Nephron (organoid): ENCODE results near the gene RASD1.

ENCODE experiments used
- H3K27ac Mint-ChIP-seq, 3 experiments: 2 replicates each; pipeline ENCODE4 v1.8.0; 2020; ENCODE audit warnings: mixed read lengths in 3 of 3, mild to moderate bottlenecking in 2 of 3, moderate library complexity in 1 of 3
- H3K27me3 Mint-ChIP-seq: 2 replicates; pipeline ENCODE4 v1.8.0; 2021; ENCODE audit warnings: low read depth, mild to moderate bottlenecking, moderate library complexity, mixed read lengths
- H3K36me3 Mint-ChIP-seq: 2 replicates; pipeline ENCODE4 v1.8.0; 2020; ENCODE audit warnings: low read depth, mixed read lengths
- H3K4me1 Mint-ChIP-seq: 2 replicates; pipeline ENCODE4 v1.8.0; 2020; ENCODE audit warnings: mixed read lengths
- H3K4me3 Mint-ChIP-seq, 3 experiments: 2 replicates each; pipeline ENCODE4 v1.8.0; 2020; ENCODE audit warnings: mild to moderate bottlenecking in 3 of 3, mixed read lengths in 3 of 3, moderate library complexity in 2 of 3
- H3K9me3 Mint-ChIP-seq: 2 replicates; pipeline ENCODE4 v1.8.0; 2020; ENCODE audit warnings: mixed read lengths
- TF ChIP-seq, protein P1 (sequence below), 3 experiments: fragments of 200-600 bp; sonication (generic); IDR thresholded peaks; one replicate each; pipeline ENCODE4 v1.5.0; 2021; ENCODE audit warnings: antibody characterized with exemption in 3 of 3; ENCODE audit not compliant: unreplicated experiment in 3 of 3

Gene RASD1

DNA sequence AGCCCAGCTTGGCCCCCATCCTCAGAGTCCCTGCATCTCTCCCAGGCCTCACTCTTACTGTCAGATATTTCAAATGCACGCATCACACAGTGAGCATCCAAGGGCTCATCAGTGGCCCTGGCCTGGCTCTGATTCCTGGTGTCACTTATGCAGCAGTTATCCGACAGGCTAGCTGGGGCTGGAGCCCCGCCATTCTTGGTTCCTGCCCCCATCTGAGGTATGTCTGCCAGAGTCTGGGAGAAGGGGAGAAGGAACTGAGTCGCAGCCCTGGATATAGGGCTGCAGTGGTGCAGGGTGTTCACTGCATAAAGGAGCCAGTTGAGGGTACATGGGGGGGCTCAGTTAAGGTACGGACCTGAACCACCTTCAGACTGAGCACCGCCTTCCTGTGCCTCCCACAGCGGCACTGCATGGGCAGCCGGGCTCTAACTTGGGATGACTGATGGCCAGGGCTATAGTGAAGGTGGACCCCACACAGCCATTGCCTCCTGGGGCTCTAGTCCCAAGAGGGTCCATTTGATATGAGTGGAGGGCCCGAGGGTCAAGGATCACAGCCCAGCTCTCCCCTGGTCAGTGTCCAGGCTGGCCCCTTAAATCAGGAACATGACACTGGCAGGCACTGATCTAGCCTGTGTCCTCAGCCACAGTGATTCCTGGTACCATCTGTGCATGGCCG, 1.8 kb upstream of the RASD1 start:
- Mint-ChIP-seq H3K36me3 (peaks cover 4% of the 10 kb centered on the region), H3K4me1 (peaks cover 19% of the 10 kb centered on the region), H3K27ac (no peak overlapping the region), H3K9me3 (no peaks in the 10 kb centered on the region), H3K27me3 (peaks cover 40% of the 10 kb centered on the region), H3K4me3 (peak overlapping the region; percentile 19 to 70 (median 67))
- TF ChIP-seq, protein P1, sequence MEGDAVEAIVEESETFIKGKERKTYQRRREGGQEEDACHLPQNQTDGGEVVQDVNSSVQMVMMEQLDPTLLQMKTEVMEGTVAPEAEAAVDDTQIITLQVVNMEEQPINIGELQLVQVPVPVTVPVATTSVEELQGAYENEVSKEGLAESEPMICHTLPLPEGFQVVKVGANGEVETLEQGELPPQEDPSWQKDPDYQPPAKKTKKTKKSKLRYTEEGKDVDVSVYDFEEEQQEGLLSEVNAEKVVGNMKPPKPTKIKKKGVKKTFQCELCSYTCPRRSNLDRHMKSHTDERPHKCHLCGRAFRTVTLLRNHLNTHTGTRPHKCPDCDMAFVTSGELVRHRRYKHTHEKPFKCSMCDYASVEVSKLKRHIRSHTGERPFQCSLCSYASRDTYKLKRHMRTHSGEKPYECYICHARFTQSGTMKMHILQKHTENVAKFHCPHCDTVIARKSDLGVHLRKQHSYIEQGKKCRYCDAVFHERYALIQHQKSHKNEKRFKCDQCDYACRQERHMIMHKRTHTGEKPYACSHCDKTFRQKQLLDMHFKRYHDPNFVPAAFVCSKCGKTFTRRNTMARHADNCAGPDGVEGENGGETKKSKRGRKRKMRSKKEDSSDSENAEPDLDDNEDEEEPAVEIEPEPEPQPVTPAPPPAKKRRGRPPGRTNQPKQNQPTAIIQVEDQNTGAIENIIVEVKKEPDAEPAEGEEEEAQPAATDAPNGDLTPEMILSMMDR (IDR thresholded peaks at IDR 0.05; ENCODE audit: unreplicated experiment in 3 of 3): no peak

DNA sequence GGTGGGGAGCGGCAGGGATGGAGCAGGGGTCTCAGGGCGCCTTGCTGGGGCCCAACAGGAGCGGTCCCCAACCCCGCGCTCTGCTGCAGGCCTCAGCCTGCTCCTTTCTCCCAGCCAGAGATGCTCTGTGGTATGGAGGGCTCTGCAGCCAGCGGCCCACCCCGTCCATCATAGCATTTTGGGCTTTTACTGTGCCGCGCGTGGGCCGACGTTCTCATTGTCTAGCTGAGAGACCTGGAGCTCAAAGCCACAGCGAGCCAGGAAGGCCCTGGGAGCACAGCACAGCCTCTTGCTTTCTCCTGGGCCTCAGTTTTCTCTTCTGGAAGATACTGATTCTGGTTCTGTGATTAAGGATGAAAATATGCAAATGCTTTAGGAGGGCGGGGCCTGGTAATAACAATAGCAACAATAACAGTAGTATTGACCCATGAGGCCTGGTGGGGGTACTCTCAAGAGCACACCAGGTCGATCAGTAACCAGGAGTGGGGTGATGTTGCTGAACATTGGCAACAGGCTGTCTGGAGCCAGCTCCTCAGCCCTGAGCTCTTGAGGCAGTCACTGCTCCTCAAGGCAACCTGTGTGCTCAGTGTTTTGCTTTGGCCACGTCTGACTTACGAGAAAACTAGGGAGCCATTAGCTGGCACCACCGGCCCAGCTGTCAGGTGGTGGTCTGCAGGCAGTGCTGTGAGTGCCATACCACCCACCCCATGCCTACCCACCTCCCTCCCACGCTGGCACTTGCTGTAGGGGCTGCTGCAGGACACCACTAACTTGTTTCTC, 1.1 kb upstream of the RASD1 start:
- peaks cover 40% of the 10 kb centered on the region for H3K27me3 Mint-ChIP-seq
- H3K9me3 Mint-ChIP-seq: no peaks in the 10 kb centered on the region
- H3K4me3 Mint-ChIP-seq: peak overlapping the region; percentile 41 to 70 (median 67)
- no peak overlapping the region for H3K27ac Mint-ChIP-seq
- H3K4me1 Mint-ChIP-seq: peaks cover 19% of the 10 kb centered on the region
- TF ChIP-seq, protein P1 (IDR thresholded peaks at IDR 0.05; ENCODE audit: unreplicated experiment in 3 of 3): no peak
- peaks cover 9% of the 10 kb centered on the region for H3K36me3 Mint-ChIP-seq

DNA sequence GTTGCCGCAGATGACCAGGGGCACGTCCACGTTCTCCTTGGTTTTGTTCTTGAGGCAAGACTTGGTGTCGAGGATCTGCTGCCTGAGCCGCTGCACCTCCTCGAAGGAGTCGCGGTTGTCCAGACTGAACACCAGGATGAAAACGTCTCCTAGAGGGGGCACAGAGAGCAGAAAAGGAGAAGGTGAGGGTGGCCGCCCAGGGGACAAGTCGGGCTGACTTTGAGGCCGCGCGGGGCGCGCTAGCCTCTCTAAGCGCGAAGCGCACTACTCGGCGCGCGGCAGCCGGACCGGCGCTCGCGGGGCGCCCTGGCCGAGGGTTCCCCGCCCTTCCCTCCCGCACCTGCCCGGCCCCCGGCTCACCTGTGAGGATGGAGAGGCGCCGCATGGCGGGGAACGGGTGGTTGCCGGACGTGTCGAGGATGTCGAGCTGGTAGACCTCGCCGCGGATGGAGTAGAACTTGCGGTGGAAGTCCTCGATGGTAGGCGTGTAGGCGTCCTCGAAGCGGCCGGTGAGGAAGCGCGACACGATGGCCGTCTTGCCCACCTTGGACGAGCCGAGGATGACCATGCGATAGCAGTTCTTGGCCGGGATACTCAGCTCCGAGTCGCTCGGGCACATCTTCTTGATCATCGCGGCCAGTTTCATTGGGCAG, 533 bp downstream of the RASD1 start:
- peak overlapping the region; percentile 85 to 88 (median 86) for H3K4me3 Mint-ChIP-seq
- no peaks in the 10 kb centered on the region for H3K9me3 Mint-ChIP-seq
- peaks cover 17% of the 10 kb centered on the region for H3K36me3 Mint-ChIP-seq
- TF ChIP-seq, protein P1 (IDR thresholded peaks at IDR 0.05; ENCODE audit: unreplicated experiment in 3 of 3): no peak
- H3K27ac Mint-ChIP-seq: peak overlapping the region in 1 of 3 experiments; percentile 1
- peaks cover 24% of the 10 kb centered on the region for H3K4me1 Mint-ChIP-seq
- H3K27me3 Mint-ChIP-seq: peaks cover 33% of the 10 kb centered on the region

DNA sequence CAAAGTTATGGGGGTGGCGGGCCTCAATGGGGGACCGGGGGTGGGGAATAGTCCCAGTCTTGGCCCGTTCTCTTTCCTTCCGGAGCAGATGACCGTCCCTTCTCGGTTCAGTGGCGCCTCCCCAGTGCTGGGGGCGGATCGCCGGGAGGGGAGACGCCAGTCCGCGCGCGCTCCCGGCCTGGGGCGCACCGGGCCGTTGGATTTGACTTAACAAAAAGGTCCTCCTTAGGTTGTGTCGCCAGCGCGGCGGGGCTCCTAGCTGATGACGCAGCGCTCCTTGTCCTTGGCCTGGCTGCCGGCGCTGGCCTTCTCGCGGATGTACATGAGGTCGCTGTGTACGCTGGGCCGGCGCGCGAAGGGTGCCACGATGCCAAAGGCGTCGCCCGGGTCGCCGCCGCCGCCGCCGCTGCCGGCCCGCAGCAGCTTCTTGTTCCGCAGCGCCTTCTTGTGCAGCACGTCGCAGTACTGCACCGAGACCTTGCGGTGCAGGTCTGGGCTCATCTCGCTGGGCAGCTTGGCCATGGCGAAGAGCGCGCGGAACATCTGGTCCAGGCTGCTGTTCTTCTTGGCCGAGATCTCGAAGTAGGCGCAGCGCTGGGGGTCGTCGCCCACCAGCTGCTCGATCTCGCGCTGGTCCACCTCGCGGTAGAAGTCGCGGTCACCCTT, 1.2 kb downstream of the RASD1 start:
- H3K4me3 Mint-ChIP-seq: peak overlapping the region; percentile 85 to 88 (median 86)
- H3K4me1 Mint-ChIP-seq: peaks cover 28% of the 10 kb centered on the region
- no peaks in the 10 kb centered on the region for H3K9me3 Mint-ChIP-seq
- peaks cover 17% of the 10 kb centered on the region for H3K36me3 Mint-ChIP-seq
- H3K27ac Mint-ChIP-seq: peak overlapping the region in 1 of 3 experiments; percentile 1
- TF ChIP-seq, protein P1 (IDR thresholded peaks at IDR 0.05; ENCODE audit: unreplicated experiment in 3 of 3): no peak
- H3K27me3 Mint-ChIP-seq: peaks cover 28% of the 10 kb centered on the region

DNA sequence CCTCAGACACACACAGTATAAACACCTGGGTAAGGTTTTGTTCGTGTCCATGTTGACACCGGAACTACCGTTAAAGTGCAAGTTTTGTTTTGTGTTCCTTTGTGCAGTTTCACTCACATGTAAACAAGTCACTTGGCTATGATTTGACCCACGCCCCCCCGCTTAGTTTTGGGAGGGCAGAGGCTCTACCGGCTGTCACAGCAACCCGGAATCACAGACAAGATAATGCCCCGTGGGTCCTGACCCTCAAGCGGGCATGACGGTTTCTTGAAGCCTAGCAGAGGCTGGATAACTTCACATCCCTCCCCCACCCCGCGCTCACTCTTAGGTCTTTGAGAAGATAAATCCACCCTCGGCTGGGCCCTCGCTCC, 1.7 kb downstream of the RASD1 start:
- Mint-ChIP-seq H3K9me3 (no peaks in the 10 kb centered on the region), H3K4me3 (peak overlapping the region; percentile 78 to 88 (median 86)), H3K27ac (no peak overlapping the region), H3K36me3 (peaks cover 21% of the 10 kb centered on the region), H3K4me1 (peaks cover 28% of the 10 kb centered on the region), H3K27me3 (peaks cover 28% of the 10 kb centered on the region)
- TF ChIP-seq, protein P1 (IDR thresholded peaks at IDR 0.05; ENCODE audit: unreplicated experiment in 3 of 3): no peak
